ENCODE measurements around the gene CAMTA1.
A peak's percentile ranks its signal among the peaks of the same experiment; 100 is the strongest.
"Not testable (repeated sequence)": the region's sequence is repeated elsewhere in the genome, so short reads cannot be mapped to it uniquely, and the experiment has no call there.

CAMTA1 gene

DNA sequence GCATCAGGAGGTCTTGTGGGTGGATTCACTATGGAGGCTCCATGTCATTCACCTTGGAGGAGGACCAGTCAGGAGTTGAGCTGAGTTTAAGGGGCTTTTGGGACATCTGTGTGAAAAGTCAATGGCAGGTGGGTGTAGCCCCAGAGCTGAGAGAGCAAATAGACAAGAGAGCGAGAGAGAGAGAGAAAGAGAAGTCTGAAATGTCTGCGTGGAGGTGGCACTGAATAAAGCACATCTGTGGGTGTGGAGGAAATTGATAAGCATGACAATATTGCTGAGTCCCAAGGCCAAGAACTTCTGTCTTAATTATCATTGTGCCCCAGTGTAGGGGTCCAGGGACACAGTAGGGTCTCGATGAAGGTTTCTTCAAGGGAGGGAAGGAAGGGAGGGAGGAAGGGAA is 906.3 kb downstream of the CAMTA1 start:
- no peak for DNase-seq (ENCODE audit: low read depth in 2 of 2)

DNA sequence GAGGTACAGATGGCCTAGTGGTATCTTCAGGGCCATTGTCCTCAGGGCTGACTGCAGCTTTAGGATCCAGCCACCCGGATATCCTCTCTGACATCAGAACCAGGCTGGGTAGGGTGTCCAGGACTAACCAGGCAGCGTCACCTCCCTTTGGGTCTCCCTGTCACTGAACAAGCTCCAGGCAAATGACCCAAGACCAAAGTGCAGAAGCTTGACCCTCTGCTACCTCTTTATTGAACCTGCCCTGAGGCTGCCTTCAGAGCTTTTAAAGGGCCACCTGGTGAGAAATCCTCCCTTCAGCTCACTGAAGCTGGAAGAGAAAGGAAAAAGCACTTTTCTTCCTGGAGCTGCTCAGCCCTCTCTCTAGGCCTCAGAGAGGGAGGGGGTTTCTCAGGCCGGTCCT is 906.8 kb downstream of the CAMTA1 start:
- no peak for DNase-seq (ENCODE audit: low read depth in 2 of 2)

DNA sequence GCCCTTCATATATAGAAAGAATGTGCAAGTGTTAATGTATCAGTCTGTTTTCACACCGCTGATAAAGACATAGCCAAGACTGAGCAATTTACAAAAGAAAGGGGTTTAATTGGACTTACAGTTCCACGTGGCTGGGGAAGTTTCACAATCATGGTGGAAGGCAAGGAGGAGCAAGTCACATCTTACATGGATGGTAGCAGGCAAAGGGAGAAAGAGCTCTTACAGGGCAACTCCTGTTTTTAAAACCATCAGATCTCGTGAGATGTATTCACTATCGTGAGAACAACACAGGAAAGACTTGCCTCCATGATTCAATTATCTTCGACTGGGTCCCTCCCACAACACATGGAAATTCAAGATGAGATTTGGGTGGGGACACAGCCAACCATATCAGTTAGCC is 907.8 kb downstream of the CAMTA1 start:
- DNase-seq (ENCODE audit: low read depth in 2 of 2): not testable (repeated sequence)

DNA sequence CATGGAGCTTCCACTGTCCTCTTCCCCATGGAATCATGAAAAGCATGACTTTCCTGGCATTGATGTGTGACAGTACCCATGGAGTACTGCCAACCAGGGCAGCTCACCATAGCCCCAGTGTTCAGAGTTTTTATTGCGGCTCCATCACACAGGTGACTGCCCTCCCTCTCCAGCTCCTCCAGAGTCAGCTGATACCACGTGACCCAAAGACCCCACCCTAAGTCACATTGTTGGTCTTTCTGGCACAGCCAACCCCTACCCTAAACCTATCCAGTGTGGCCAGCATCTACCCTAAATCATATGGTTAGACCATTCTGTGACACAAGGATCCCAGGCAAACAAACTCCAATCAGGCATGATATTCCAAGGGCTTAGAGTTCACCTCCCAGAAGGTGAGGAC is 908.4 kb downstream of the CAMTA1 start:
- DNase-seq (ENCODE audit: low read depth in 2 of 2): no peak

DNA sequence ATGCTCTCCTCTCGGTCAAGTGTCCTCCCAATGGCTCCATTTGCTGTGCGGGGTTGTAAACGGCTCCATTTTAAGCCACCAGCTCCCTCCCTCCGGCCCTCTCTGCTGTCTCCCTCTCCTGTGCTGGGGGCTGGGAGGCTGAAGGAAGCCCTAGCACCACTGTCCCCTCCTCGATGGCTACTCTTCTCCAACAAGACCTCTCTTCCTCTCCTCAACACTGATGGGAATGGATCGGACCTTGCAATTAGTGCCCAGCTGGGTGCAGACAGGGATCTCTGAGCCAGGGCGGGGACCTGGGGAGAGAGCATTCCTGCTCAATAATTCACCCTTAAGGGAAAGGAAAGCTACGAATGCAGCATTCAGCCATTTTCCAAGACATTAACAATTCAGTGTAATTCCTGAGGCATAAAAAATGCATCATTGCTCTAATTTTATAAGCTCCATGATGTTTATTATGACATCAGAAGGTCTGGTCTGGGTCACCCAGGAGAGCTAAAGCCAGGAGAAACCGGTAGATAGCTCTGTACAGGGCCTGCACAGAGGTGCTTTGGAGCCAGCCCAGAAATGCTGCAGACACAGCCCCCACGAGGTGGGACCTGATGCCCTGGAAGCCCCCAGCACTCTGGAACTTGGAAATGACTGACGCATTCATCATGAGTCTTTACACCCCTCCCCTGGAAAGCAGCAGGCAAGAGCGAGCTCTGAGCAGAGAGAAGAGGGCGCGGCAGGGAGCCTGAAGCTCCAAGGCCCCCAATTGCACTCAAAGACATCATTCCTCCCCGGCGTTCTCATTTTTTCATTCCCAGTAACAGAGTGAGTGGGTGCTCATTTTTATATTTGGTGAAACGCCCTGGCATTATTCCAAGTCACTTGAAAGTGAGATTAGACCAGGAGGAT is 909.6 kb downstream of the CAMTA1 start:
- no peak for DNase-seq (ENCODE audit: low read depth in 2 of 2)

DNA sequence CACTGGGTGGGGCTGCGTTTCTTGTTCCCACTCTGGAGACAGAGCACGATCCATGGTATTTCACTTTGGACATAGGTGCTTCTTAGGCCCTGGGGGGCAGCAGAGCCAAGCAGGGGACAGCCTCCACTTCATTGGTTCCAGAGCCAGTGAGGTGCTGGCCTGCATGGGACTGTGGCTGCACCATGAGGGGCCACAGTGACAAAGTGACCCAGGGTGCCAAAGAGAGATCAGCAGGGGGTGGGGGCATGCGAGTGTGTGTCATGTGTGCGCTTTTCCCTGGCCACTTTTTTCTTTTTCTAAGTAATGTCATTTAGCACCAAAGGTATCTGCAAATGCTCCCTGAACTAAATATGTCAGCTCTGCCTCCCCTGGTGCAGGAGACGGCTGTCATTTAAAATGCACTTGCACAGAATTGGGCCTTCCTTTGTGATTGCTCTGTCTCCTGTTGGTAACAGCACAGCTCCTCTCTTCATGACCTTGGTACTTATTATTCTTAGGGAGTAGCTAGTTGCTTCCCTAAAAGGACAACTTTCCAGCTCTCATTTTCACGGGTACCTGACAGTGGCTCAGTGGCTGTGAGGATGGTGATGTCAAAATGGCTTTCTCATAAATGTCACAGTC is 910.4 kb downstream of the CAMTA1 start:
- no peak for DNase-seq (ENCODE audit: low read depth in 2 of 2)

DNA sequence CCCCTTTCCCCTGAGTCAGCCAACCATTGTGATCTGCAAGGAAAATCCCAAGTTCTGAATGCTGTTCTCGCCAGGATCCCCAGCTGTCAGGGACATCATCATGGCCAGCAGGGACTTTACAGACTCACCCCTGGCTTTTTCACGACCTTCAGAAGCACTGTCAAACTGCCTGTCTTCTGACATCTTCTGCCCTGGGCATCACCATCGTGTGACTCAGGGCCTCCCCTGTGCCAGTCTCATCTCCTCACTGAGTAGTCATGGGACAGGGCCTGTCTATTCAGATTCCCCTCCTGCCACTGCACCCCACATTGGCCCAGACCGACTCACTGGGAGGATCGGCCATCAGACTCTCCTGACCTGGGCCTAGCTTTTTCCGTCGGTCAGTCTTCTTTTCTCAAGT is 913.4 kb downstream of the CAMTA1 start:
- DNase-seq (ENCODE audit: low read depth in 2 of 2): no peak

DNA sequence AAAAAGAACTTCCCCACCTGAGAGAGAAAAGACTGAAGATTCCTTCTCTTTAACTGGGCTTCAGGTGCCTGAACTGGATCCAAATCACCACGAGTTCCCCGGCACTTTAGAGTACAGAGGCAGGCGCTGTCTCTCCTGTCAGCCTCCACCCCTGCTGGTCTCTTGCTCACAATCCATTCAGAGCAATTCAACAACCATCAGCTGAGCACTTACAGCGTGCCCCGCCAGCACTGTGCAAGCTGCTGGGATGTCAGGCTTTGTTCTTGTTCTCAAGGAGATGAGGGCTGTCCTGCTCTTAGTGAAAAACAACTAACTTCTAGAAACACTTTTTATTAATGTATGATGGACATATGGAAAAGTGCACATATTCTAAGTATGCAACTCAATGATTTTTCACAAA is 917.1 kb downstream of the CAMTA1 start:
- no peak for DNase-seq (ENCODE audit: low read depth in 2 of 2)

DNA sequence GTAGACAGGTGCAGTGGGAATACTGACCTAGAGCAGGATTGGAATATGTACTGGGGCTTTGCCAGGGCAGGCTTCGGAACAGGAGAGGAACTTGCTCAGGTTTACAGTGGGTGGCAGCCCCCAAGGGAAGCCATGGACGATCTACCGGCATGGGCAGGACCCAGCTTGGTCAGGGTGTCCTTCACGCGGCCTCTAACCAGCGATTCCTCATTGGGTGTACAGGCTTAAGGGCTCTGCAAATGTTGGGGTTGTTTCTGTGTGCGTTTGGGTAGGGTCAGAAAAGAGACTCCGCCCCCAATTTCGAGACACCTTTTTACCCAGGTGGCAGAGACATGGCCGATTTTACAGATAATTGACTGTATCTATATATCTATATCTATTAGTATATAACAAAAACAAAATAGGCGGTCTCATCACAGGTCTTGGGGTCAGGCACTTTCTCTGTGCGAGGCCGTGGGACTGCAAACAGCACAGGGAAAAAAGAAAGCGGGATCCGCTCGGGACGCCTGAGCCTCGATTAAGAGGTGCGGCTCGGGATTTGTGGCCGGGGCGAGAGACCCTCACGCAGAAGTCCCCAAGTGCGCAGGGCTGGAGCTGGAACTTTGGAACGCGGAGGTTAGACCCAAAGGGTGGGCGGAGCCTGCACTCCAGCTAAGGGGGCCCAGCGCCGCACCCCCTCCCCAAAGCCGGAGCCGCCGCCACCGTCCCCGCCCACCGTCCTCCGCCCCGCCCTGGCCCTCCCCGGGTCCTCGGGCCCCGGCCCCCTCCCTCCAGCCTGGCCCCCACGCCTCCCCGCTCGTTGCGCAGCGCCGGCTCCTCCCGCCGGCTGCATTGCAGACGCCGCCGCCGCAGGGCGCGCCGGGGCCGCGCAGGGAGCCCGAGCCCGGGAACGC is 918.3 kb downstream of the CAMTA1 start:
- DNase-seq (ENCODE audit: low read depth in 2 of 2): no peak

DNA sequence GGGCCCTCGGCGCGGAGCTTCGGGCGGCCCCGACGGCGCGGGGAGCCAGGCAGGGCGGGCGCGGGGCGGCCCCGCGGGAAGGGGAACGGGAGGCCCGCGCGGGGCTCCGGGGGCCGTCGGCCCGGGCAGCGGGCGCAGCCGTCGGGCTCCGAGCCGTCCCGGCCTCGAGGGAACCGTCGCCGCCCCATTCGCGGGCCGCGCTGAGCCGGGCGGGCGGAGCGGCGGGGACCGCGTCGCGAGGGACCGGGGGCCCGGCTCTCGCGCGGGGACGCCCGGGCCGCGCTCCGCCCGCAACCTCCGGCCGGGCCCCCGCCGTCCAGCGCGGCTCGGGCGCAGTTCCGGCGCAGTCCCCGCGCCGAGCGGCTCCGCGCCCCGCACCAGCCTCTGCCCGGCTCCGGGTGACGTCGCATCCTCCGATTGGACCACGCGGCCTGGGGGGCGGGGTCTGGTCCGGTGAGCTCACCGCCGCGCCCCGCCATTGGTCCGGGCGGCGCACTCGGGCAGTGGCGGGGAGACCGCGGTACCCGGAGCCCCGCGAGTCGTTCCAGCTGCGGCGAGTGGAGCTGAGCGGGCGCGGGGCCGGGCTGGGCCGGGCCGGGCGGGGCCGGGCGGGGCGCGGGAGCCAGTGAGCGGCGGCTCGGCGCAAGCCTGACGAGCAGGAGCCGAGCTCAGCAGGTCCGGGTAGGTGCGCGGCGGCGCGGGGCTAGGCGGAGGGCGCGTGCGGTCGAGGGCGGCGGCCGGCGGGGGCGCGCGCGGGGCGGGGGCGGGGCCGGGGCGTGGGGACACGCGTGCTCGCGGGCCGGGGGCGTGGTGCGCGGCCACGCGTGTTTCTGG is 919.2 kb downstream of the CAMTA1 start:
- DNase-seq (ENCODE audit: low read depth in 2 of 2): peak; percentile 79 to 92

DNA sequence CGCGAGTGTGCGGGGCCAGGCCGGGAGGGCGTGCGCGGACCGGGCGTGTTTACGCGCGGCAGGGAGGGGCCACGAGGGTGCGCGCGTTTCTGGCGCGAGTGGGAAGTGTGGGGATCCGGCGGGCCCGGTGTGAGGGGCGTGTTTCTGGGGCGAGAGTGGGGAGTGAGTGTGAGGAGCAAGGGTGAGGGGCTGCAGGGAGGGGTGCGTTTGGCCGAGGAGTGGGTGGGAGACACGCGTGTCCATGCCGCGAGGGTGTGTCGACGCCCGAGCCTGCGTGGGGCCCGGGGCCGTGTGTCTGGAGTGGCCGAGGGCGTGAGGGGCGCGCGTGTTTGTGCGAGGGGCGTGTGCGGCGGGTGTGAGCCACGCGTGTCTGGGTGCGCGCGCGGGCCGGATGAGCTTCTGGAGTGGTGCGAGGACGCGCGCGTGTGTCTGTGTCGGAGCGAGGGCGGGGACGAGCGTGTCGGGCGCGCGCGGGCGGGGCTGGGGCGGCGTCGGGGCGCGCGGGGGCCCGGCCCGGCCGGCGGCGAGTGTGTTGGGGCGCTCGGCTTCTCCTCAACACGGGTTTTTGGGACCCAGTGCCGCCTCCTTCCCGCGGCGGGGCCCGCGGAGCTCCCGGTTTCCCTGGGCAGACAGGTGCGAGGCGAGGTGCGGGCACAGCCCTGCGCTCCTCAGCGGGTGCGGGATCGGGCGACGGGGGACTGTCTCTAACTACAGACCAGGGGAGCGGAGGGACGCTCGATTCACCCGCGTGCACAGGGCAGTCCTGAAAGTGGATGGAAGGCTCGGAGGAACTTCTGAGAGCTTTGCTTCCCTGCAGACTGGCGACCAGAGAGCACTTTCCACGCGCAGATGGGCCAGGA is 920.0 kb downstream of the CAMTA1 start:
- DNase-seq (ENCODE audit: low read depth in 2 of 2): no peak

DNA sequence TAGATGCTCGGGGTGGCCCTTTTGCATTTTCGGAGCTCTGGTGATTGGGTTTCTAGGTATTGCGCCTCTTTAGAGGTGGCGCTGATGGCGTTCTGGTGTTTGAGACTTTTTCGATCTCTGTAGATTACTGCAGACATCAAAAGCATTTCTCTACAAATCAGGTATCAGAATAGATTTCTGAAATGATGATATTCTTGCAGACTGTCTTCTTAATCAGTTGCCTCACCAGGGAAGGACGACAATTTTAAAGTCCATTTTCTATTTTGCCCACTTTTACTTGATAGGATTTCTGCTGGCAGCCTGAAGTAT is 920.6 kb downstream of the CAMTA1 start:
- DNase-seq (ENCODE audit: low read depth in 2 of 2): no peak

DNA sequence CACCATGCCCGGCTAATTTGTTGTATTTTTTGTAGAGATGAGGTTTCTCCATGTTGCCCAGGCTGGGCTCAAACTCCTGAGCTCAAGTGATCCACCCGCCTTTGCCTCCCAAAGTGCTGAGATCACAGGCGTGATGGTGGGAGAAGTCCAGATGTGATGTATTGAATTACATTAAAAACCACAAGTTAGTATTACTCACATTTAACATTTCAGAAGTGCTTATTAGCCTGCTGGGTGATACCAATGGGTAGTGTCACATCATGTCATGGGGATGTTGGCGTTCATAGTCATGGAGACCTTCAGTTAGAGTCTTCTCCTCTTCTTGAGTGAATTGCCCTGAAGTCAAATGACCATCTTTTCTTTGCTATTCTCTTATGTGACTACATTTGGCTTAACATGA is 922.3 kb downstream of the CAMTA1 start:
- DNase-seq (ENCODE audit: low read depth in 2 of 2): no peak

DNA sequence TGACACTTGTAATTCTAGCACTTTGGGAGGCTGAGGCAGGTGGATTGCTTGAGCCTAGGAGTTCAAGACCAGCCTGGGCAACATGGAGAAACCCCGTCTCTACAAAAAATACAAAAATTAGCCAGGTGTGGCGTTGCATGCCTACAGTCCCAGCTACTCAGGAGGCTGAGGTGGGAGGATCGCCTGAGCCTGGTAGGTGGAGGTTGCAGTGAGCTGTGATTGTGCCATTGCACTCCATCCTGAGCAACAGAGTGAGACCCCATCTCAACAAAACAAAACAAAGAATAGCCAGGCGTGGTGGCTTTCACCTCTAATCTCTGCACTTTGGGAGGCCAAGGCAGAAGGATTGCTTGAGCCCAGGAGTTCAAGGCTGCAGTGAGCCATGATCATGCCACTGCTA is 922.8 kb downstream of the CAMTA1 start:
- not testable (repeated sequence) for DNase-seq (ENCODE audit: low read depth in 2 of 2)

DNA sequence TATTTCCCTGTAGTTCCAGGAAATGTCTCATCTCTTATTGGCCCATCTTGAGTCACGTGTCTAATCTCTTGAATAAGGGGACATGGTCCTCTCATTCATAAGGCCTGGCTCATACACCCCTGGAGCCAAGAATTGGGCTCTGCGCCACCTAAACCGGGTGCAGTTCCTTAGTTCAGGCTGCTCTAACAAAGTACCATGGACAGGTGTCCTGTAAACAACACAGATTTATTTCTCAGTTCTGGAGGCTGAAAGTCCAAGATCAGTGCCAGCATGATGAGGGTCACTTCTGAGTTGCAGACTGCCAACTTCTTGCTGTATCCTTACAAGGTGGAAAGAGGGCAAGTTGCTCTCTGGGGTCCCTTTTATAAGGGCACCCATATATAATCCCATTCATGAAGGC is 925.6 kb downstream of the CAMTA1 start:
- DNase-seq (ENCODE audit: low read depth in 2 of 2): no peak

DNA sequence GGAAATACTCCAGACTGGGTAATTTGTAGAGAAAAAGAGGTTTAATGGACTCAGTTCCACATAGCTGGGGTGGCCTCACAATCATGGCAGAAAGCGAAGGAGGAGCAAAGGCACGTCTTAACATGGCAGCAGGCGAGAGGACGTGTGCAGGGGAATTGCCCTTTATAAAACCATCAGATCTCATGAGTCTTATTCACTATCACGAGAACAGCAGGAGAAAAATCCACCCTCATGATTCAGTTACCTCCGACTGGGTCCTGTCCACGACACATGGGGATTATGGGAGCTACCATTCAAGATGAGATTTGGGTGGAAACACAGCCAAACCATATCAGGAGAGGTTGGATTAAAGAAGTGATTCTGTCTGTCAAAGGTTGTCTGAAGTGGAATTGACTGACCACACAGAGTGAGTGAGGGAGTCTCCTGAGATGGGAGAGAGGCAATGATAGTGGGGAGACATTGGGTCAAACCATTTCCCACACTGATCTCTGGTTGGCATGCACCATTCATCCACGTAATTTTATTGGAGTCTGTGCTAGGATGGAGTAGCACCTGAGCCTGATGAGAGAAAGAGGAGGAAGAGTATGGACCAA is 927.6 kb downstream of the CAMTA1 start:
- DNase-seq (ENCODE audit: low read depth in 2 of 2): no peak

DNA sequence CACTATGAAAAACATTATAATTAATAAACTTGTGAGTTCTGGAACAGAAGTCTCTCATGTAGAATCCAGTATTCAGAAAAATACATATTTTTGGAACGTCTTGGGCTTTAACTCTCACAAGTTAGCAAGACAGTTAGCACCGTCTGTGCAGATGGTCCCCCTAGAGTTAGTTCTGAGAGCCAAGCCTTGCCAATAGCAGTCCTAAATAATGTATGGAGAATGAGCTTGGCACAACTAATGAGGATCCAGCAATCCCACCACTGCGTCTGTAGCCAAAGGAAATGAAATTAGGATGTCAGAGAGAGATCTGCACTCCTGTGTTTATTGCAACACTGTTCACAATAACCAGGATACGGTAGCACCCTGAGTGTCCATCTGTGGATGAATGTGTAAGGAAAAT is 931.3 kb downstream of the CAMTA1 start:
- no peak for DNase-seq (ENCODE audit: low read depth in 2 of 2)

DNA sequence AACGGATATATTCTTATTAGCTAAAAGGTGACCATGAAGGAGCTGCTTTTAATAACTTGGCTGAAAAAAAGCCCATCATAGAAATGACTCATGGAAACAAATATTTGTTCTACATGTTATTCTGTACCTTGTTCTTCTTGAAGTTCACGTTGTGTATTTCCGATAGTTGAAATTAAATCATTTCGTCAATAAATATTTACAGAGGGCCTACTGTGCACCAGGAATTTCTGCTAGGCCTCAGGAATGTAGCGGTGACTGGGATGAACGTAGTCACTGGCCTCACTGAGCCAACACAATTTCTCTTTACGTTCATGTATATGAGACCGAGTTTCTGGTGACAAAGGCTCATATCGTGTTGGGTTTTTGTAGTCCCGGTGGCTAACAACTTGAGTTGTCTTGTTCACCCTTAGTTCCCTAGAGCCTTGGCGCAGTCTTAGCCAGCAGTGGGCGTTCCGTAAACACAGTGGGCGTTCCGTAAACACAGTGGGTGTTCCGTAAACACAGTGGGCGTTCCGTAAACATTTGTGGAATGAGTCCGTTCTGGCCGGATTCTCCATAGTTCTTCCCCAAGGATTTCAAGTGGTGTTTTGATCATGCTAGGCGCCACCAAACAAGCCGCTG is 932.6 kb downstream of the CAMTA1 start:
- no peak for DNase-seq (ENCODE audit: low read depth in 2 of 2)

DNA sequence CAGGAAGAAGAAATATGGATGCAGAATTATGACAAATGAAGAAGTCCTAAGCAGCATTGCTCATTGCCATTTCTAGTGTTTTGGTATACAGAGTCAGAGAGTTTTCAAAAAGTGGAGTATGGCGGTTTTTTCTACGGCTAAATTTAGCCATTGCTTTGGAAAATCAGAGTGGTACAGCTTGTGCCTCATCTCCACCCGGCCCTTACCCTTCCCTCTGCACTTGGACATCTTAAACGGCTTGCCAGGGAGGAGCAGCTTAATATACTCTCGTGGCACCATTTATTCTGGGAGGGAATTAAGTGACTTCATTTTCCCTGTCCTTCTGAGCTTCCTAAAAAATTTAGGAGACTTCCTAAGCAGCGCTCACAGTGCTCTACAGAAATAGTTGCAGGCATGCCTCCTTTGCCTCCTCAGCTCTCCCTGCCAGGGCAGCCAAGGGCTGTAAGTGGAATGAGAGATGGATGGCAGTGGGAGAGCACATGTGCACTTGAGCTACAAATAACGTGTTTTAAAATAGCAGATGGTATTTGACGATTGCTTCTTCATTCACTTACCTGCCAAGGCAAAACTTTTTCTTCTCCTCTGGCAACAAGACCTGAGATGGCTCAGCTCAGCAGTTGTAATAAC is 934.3 kb downstream of the CAMTA1 start:
- DNase-seq (ENCODE audit: low read depth in 2 of 2): no peak
